ACC112 (cell line): Measurements from ENCODE around the gene USP40.

ENCODE experiments used
- H2AFZ ChIP-seq: fragments of 200-600 bp; sonication (generic); one replicate; pipeline ENCODE4 v1.6.0; 2017; ENCODE audit warnings: antibody characterized with exemption, low read length; ENCODE audit not compliant: unreplicated experiment
- H3K27ac ChIP-seq: fragments of 200-600 bp; sonication (generic); 2 replicates; pipeline ENCODE4 v1.5.1; 2014; ENCODE audit warnings: low read depth, mild to moderate bottlenecking, antibody characterized with exemption, low read length, moderate library complexity
- H3K27me3 ChIP-seq: fragments of 200-600 bp; sonication (generic); 2 replicates; pipeline ENCODE4 v1.6.1; 2014; ENCODE audit warnings: mild to moderate bottlenecking, antibody characterized with exemption, low read length, moderate library complexity, mixed read lengths; ENCODE audit not compliant: insufficient read depth
- H3K36me3 ChIP-seq: fragments of 200-600 bp; sonication (generic); 2 replicates; pipeline ENCODE4 v1.6.1; 2016; ENCODE audit warnings: mild to moderate bottlenecking, antibody characterized with exemption, low read length, moderate library complexity, mixed read lengths; ENCODE audit not compliant: insufficient read depth
- H3K4me1 ChIP-seq: fragments of 200-600 bp; sonication (generic); one replicate; pipeline ENCODE4 v1.6.1; 2016; ENCODE audit warnings: low read length, mixed read lengths; ENCODE audit not compliant: insufficient read depth, unreplicated experiment, control insufficient read depth
- H3K4me3 ChIP-seq: fragments of 200-600 bp; sonication (generic); 2 replicates; pipeline ENCODE4 v1.5.1; 2014; ENCODE audit warnings: mild to moderate bottlenecking, low read depth, low read length
- H3K79me2 ChIP-seq: fragments of 200-600 bp; sonication (generic); one replicate; pipeline ENCODE4 v1.6.0; 2016; ENCODE audit warnings: low read length; ENCODE audit not compliant: control insufficient read depth, unreplicated experiment, insufficient read depth

The USP40 gene

GRCh38 chr2:233553366-233553765, 13.2 kb downstream of the USP40 start:
- Histone ChIP-seq H3K4me1 (peaks cover 18% of the 10 kb centered on the region), H3K27me3 (no peaks in the 10 kb centered on the region), H3K79me2 (no peaks in the 10 kb centered on the region), H3K27ac (no peak overlapping the region), H3K36me3 (peaks cover 12% of the 10 kb centered on the region), H2AFZ (no peak overlapping the region), H3K4me3 (no peak overlapping the region)

- Histone ChIP-seq H3K36me3 (peaks cover 20% of the 10 kb centered on the region), H3K27me3 (no peaks in the 10 kb centered on the region), H3K79me2 (no peaks in the 10 kb centered on the region), H2AFZ (no peak overlapping the region), H3K4me3 (no peak overlapping the region), H3K4me1 (no peaks in the 10 kb centered on the region), H3K27ac (no peak overlapping the region)
These were observed 15.1 kb downstream of the USP40 start for GRCh38 chr2:233551491-233551890.

- no peak overlapping the region for H3K27ac ChIP-seq
- H3K27me3 ChIP-seq, result no peaks in the 10 kb centered on the region
- no peak overlapping the region for H3K4me3 ChIP-seq
- no peaks in the 10 kb centered on the region for H3K79me2 ChIP-seq
- no peak overlapping the region for H2AFZ ChIP-seq
- H3K4me1 ChIP-seq, result peaks cover 8% of the 10 kb centered on the region
- peaks cover 35% of the 10 kb centered on the region for H3K36me3 ChIP-seq
These were observed 19.8 kb downstream of the USP40 start for GRCh38 chr2:233546774-233547173.

- H3K79me2 ChIP-seq, result no peaks in the 10 kb centered on the region
- H3K4me3 ChIP-seq, result no peak overlapping the region
- peaks cover 30% of the 10 kb centered on the region for H3K36me3 ChIP-seq
- H3K27me3 ChIP-seq, result no peaks in the 10 kb centered on the region
- no peak overlapping the region for H2AFZ ChIP-seq
- H3K27ac ChIP-seq, result no peak overlapping the region
- peaks cover 8% of the 10 kb centered on the region for H3K4me1 ChIP-seq
These were observed 20.5 kb downstream of the USP40 start for GRCh38 chr2:233546101-233546500.

- Histone ChIP-seq H3K79me2 (no peaks in the 10 kb centered on the region), H3K4me1 (peaks cover 8% of the 10 kb centered on the region), H3K27ac (no peak overlapping the region), H3K27me3 (no peaks in the 10 kb centered on the region), H2AFZ (no peak overlapping the region), H3K4me3 (no peak overlapping the region), H3K36me3 (peaks cover 35% of the 10 kb centered on the region)
These were observed 22.4 kb downstream of the USP40 start for GRCh38 chr2:233544200-233544610.

- H3K79me2 ChIP-seq, result no peaks in the 10 kb centered on the region
- H3K4me1 ChIP-seq, result peaks cover 8% of the 10 kb centered on the region
- H3K36me3 ChIP-seq, result peaks cover 24% of the 10 kb centered on the region
- peak overlapping the region; percentile 60 for H3K27ac ChIP-seq
- no peak overlapping the region for H3K4me3 ChIP-seq
- H2AFZ ChIP-seq, result no peak overlapping the region
- no peaks in the 10 kb centered on the region for H3K27me3 ChIP-seq
These were observed 24.1 kb downstream of the USP40 start for GRCh38 chr2:233542507-233542906.

GRCh38 chr2:233538741-233539140, 27.8 kb downstream of the USP40 start:
- Histone ChIP-seq H3K4me1 (peaks cover 8% of the 10 kb centered on the region), H3K27me3 (no peaks in the 10 kb centered on the region), H2AFZ (no peak overlapping the region), H3K4me3 (no peak overlapping the region), H3K36me3 (peaks cover 19% of the 10 kb centered on the region), H3K79me2 (no peaks in the 10 kb centered on the region), H3K27ac (no peak overlapping the region)

- Histone ChIP-seq H3K36me3 (peaks cover 14% of the 10 kb centered on the region), H2AFZ (no peak overlapping the region), H3K27me3 (no peaks in the 10 kb centered on the region), H3K79me2 (no peaks in the 10 kb centered on the region), H3K4me3 (no peak overlapping the region), H3K4me1 (no peaks in the 10 kb centered on the region), H3K27ac (no peak overlapping the region)
These were observed 31.3 kb downstream of the USP40 start for GRCh38 chr2:233535271-233535670.

GRCh38 chr2:233532971-233533370, 33.6 kb downstream of the USP40 start:
- Histone ChIP-seq H3K4me1 (no peaks in the 10 kb centered on the region), H3K36me3 (peaks cover 18% of the 10 kb centered on the region), H3K79me2 (no peaks in the 10 kb centered on the region), H3K27ac (no peak overlapping the region), H2AFZ (no peak overlapping the region), H3K27me3 (no peaks in the 10 kb centered on the region), H3K4me3 (no peak overlapping the region)

GRCh38 chr2:233531955-233532354, 34.6 kb downstream of the USP40 start:
- Histone ChIP-seq H3K27me3 (no peaks in the 10 kb centered on the region), H2AFZ (no peak overlapping the region), H3K4me3 (no peak overlapping the region), H3K27ac (no peak overlapping the region), H3K36me3 (peaks cover 18% of the 10 kb centered on the region), H3K79me2 (no peaks in the 10 kb centered on the region), H3K4me1 (no peaks in the 10 kb centered on the region)

- no peak overlapping the region for H3K4me3 ChIP-seq
- peaks cover 26% of the 10 kb centered on the region for H3K36me3 ChIP-seq
- no peak overlapping the region for H2AFZ ChIP-seq
These were observed 36.2 kb downstream of the USP40 start for GRCh38 chr2:233530381-233530780.

More at GRCh38 chr2:233530381-233530780, 36.2 kb downstream of the USP40 start:
- no peaks in the 10 kb centered on the region for H3K27me3 ChIP-seq
- no peak overlapping the region for H3K27ac ChIP-seq
- H3K79me2 ChIP-seq, result no peaks in the 10 kb centered on the region
- H3K4me1 ChIP-seq, result no peaks in the 10 kb centered on the region
